GM12878 (cell line): ENCODE results near the gene ILF2. TPM values are rescaled to one million over a fixed set of nuclear protein-coding genes. Genes with fewer than 3 reads are reported as not detected.

Source experiments
- ATAC-seq: fragments of 200-7000 bp; cut with Tn5 transposase; 3 replicates; pipeline ENCODE4 v1.9.1; 2020; ENCODE audit warnings: mild to moderate bottlenecking, moderate library complexity
- BruUV-seq: library from RNA; stranded (reverse); fragments of 400-500 nt; replicated peaks from 2 replicates; lab custom pipeline; 2021; lab: Mats Ljungman, UMichigan
- CTCF ChIA-PET: fragments of 300-600 bp; sonication (Branson Sonifier 250); formaldehyde crosslinking; extraction: SDS; loops from one replicate; lab custom pipeline; 2021; ENCODE audit warnings: inconsistent platforms; lab: Yijun Ruan, JAX
- POLR2A ChIA-PET: fragments of 350-600 bp; formaldehyde crosslinking; extraction: SDS; loops from one replicate; lab custom pipeline; 2021; ENCODE audit warnings: inconsistent platforms; lab: Charles Lee
- RAD21 ChIA-PET: fragments of 300-600 bp; sonication (Branson Sonifier 250); formaldehyde crosslinking; loops from one replicate; lab custom pipeline; 2023; ENCODE audit warnings: antibody characterized with exemption; ENCODE audit not compliant: unreplicated experiment; lab: Charles Lee
- SMC1A ChIA-PET: fragments of 300-600 bp; sonication (Branson Sonifier 250); formaldehyde crosslinking; loops from one replicate; lab custom pipeline; 2023; ENCODE audit not compliant: unreplicated experiment, uncharacterized antibody; lab: Charles Lee
- DNase-seq: peaks from one replicate; pipeline ENCODE4 v3.0.0-alpha.2; 2011; ENCODE audit warnings: low read depth, low spot score
- FAIRE-seq: peaks from 3 replicates; lab custom pipeline; 2011; peaks lifted over from hg19 to GRCh38; lab: Jason Lieb, UNC
- H2AFZ ChIP-seq: 2 replicates; pipeline ENCODE4 v1.6.0; 2011; ENCODE audit warnings: low read depth, low read length, control low read depth; ENCODE audit not compliant: control insufficient read depth
- H3K27ac ChIP-seq: 2 replicates; pipeline ENCODE4 v1.5.1; 2011; ENCODE audit warnings: control low read depth; ENCODE audit not compliant: control insufficient read depth, insufficient read depth
- H3K27me3 ChIP-seq, 2 experiments: replicated peaks in 1 of 2; 2 replicates each; pipeline versions ENCODE4 v1.6.0 to v1.6.1; 2011; ENCODE audit warnings: low read length in 1 of 2; ENCODE audit not compliant: control insufficient read depth in 2 of 2, insufficient read depth in 2 of 2
- H3K36me3 ChIP-seq, 2 experiments: 2 replicates each; pipeline ENCODE4 v1.5.1; 2011; ENCODE audit warnings: low read length in 1 of 2; ENCODE audit not compliant: control insufficient read depth in 2 of 2, insufficient read depth in 2 of 2
- H3K4me1 ChIP-seq: 2 replicates; pipeline ENCODE4 v1.6.1; 2011; ENCODE audit warnings: mild to moderate bottlenecking, low read length, moderate library complexity, mixed read lengths; ENCODE audit not compliant: control insufficient read depth, insufficient read depth
- H3K4me2 ChIP-seq: 2 replicates; pipeline ENCODE4 v1.6.0; 2011; ENCODE audit warnings: control low read depth; ENCODE audit not compliant: control insufficient read depth, insufficient read depth
- H3K4me3 ChIP-seq: fragments of 200-600 bp; sonication (generic); 2 replicates; pipeline ENCODE4 v1.5.1; 2016
- H3K79me2 ChIP-seq: 2 replicates; pipeline ENCODE4 v1.6.0; 2011; ENCODE audit warnings: low read length; ENCODE audit not compliant: control insufficient read depth, insufficient read depth
- H3K9ac ChIP-seq: 2 replicates; pipeline ENCODE4 v1.8.0; 2011; ENCODE audit warnings: low read length, control low read depth, mixed read lengths; ENCODE audit not compliant: control insufficient read depth, insufficient read depth
- H3K9me3 ChIP-seq: replicated peaks from 3 replicates; pipeline ENCODE4 v1.5.1; 2011; ENCODE audit warnings: mild to moderate bottlenecking, low read length; ENCODE audit not compliant: control insufficient read depth, insufficient read depth
- H4K20me1 ChIP-seq: 2 replicates; pipeline ENCODE4 v1.6.0; 2011; ENCODE audit not compliant: control insufficient read depth, insufficient read depth
- BCL11A ChIP-seq: IDR thresholded peaks from 2 replicates; pipeline ENCODE4 v1.6.1; 2011; ENCODE audit warnings: low read depth, low read length
- CHD1 ChIP-seq: IDR thresholded peaks from 2 replicates; pipeline ENCODE4 v1.6.1; 2012; ENCODE audit warnings: low read depth, low read length, improper control_type of control experiment
- FOXK2 ChIP-seq: fragments of 450-650 bp; IDR thresholded peaks from 2 replicates; pipeline ENCODE4 v1.6.1; 2017; ENCODE audit warnings: mild to moderate bottlenecking, moderate library complexity
- IKZF2 ChIP-seq, 2 experiments: fragments of 450-650 bp; IDR thresholded peaks; 2 replicates each; pipeline ENCODE4 v1.6.1; 2017; ENCODE audit warnings: mild to moderate bottlenecking in 2 of 2, moderate library complexity in 2 of 2
- POU2F2 ChIP-seq: IDR thresholded peaks from 3 replicates; pipeline ENCODE4 v1.6.1; 2011; ENCODE audit warnings: low read depth, mild to moderate bottlenecking, low read length, borderline replicate concordance
- RB1 ChIP-seq: fragments of 450-650 bp; formaldehyde crosslinking; IDR thresholded peaks from 2 replicates; pipeline ENCODE4 v1.6.1; 2017; ENCODE audit warnings: mild to moderate bottlenecking, borderline replicate concordance
- RELA ChIP-seq: fragments of 450-650 bp; IDR thresholded peaks from 2 replicates; pipeline ENCODE4 v1.8.0; 2014; ENCODE audit warnings: borderline replicate concordance; ENCODE audit not compliant: partially characterized antibody
- SP1 ChIP-seq: IDR thresholded peaks from one replicate; pipeline ENCODE4 v1.6.1; 2011; ENCODE audit warnings: low read depth, low read length
- WGBS: methylation state at CpG from one replicate; pipeline ENCODE4 v1.1.6; 2016; ENCODE audit warnings: low lambda C conversion rate; ENCODE audit not compliant: insufficient replicate concordance, insufficient coverage; ENCODE audit errors: missing lambda C conversion rate; 5-methylcytosine and 5-hydroxymethylcytosine counted together
- in situ Hi-C: fragments of 300-500 bp; cut with MboI; formaldehyde crosslinking; loops from 9 replicates; pipeline ENCODE4 v1.14.3; 2018; ENCODE audit warnings: mixed read lengths
- intact Hi-C: fragments of 100-400 bp; cut with micrococcal nuclease; formaldehyde crosslinking; loops from one replicate; pipeline ENCODE4 v1.14.2; 2022; ENCODE audit not compliant: unreplicated experiment
- polyA plus RNA-seq, 11 experiments: library from polyadenylated mRNA; depleted of rRNA in 4 of 11; unstranded in 6 of 11; stranded (reverse) in 5 of 11; fragments of >200 nt; fragmentation: Nextera tagmentation in 4 of 11; fragmentation: Illumina TruSeq in 1 of 11; extraction: Ambion mirVana in 4 of 11; extraction: Trizol in 1 of 11; gene quantifications; 1 replicate in 1 of 11; 2 replicates in 10 of 11; pipeline versions ENCODE4 v1.2.1 to v1.2.3, GENCODE V29; 2011 to 2016; ENCODE audit warnings: inconsistent platforms in 2 of 11, missing spikeins in 2 of 11, low read depth in 1 of 11
- total RNA-seq, 4 experiments: library from RNA; depleted of rRNA in 3 of 4; stranded (reverse); fragments of >200 nt in 3 of 4; fragmentation: Illumina TruSeq in 1 of 4; extraction: Trizol in 1 of 4; gene quantifications; 2 replicates each; pipeline versions ENCODE4 v1.2.1 to v1.2.3, GENCODE V29; 2013 to 2021
- TF ChIP-seq, protein P1 (sequence below): IDR thresholded peaks from 2 replicates; pipeline ENCODE4 v1.6.1; 2012; ENCODE audit warnings: low read depth, low read length, improper control_type of control experiment
- TF ChIP-seq, protein P2 (sequence below): fragments of 450-650 bp; IDR thresholded peaks from 2 replicates; pipeline ENCODE4 v1.6.1; 2017; ENCODE audit warnings: mild to moderate bottlenecking, low read depth, inconsistent platforms; ENCODE audit not compliant: poor library complexity, severe bottlenecking

The ILF2 gene
- total and polyA plus RNA-seq, 10 of the 15 experiments (the other 5 are each of a cell fraction or from before 2014, with no cell fraction given), result 261 to 520 (median 449) TPM

GRCh38 chr1:153643100-153643499 lies 27.7 kb downstream of the ILF2 start:
- peaks cover 2% of the 10 kb centered on the region for H3K79me2 ChIP-seq
- CTCF ChIA-PET, result interaction anchor here (0.6 to 3.8 kb wide), 8 partner anchors 10 to 154 kb away, joined by 3 to 20 read pairs (median 6); partner anchors contain the start of gene S100A13
- H3K36me3 ChIP-seq, result peaks cover 16 to 55% of the 10 kb centered on the region in 2 experiments
- no peak overlapping the region for H3K4me2 ChIP-seq
- no peak overlapping the region for H3K27ac ChIP-seq
- RAD21 ChIA-PET, result interaction anchor here (0.9 to 1.4 kb wide), 3 partner anchors 9 to 71 kb away, joined by 4 to 6 read pairs (median 4); partner anchors contain the start of gene CHTOP
- H2AFZ ChIP-seq, result no peak overlapping the region
- H3K9me3 ChIP-seq, result no peaks in the 10 kb centered on the region
- WGBS, result 93% methylated on average over 11 of the region's 11 CpGs
- no peak overlapping the region for H3K9ac ChIP-seq
- no peaks in the 10 kb centered on the region for H4K20me1 ChIP-seq
- no TSS peak for BruUV-seq
- DNase-seq (no peak), FAIRE-seq (no peak), ATAC-seq (no peak)
- no peaks in the 10 kb centered on the region for H3K27me3 ChIP-seq
- in situ Hi-C loops, result no loop called here
- no peak overlapping the region for H3K4me3 ChIP-seq
- POLR2A ChIA-PET, result interaction anchor here (0.7 to 6.7 kb wide), 4 partner anchors 9 to 320 kb away, joined by 3 to 35 read pairs (median 4); partner anchors contain the start of genes CHTOP and SLC39A1
- no peaks in the 10 kb centered on the region for H3K4me1 ChIP-seq
- SMC1A ChIA-PET, result interaction anchor here (0.7 to 2.1 kb wide), 6 partner anchors 9 to 70 kb away, joined by 3 to 13 read pairs (median 4); partner anchors contain the start of genes CHTOP and ILF2
- TF ChIP-seq, protein P1, sequence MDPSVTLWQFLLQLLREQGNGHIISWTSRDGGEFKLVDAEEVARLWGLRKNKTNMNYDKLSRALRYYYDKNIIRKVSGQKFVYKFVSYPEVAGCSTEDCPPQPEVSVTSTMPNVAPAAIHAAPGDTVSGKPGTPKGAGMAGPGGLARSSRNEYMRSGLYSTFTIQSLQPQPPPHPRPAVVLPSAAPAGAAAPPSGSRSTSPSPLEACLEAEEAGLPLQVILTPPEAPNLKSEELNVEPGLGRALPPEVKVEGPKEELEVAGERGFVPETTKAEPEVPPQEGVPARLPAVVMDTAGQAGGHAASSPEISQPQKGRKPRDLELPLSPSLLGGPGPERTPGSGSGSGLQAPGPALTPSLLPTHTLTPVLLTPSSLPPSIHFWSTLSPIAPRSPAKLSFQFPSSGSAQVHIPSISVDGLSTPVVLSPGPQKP, result no peak
- TF ChIP-seq SP1, result no peak
- intact Hi-C loops, result no loop called here

DNA sequence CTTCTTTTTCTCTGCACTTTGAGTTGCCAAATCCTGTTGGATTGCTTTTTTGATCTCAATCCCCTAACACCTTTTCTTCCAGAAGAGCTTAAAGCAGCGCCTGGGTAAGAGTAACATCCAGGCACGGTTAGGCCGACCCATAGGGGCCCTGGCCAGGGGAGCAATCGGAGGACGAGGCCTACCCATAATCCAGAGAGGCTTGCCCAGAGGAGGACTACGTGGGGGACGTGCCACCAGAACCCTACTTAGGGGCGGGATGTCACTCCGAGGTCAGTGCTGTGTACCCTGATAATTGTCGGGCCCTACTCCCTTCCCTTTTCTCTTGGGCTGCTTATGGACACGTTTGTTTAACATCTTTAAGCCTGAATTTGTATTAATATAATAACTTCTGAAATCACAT lies 28.6 kb downstream of the ILF2 start:
- DNase-seq (no peak), FAIRE-seq (no peak), ATAC-seq (no peak)
- ChIA-PET CTCF (interaction anchor here (2.2 to 3.8 kb wide), 2 partner anchors 70 to 109 kb away, joined by 9 to 20 read pairs; no protein-coding TSS in a partner anchor), POLR2A (interaction anchor here (0.6 to 6.7 kb wide), 2 partner anchors 8 to 10 kb away, joined by 5 to 35 read pairs; partner anchors contain the start of gene CHTOP), SMC1A (interaction anchor here (0.6 to 1.6 kb wide), 3 partner anchors 12 to 236 kb away, joined by 3 to 9 read pairs (median 3); no protein-coding TSS in a partner anchor), RAD21 (interaction anchor here (1.3 kb wide), 1 partner anchor 70 kb away, joined by 6 read pairs; no protein-coding TSS in a partner anchor)
- in situ Hi-C loops, result no loop called here
- Histone ChIP-seq H3K9ac (no peak overlapping the region), H3K9me3 (no peaks in the 10 kb centered on the region), H3K27ac (no peak overlapping the region), H3K79me2 (peaks cover 4% of the 10 kb centered on the region), H4K20me1 (no peaks in the 10 kb centered on the region), H3K36me3 (peaks cover 13 to 62% of the 10 kb centered on the region in 2 experiments), H3K4me1 (no peaks in the 10 kb centered on the region), H3K4me2 (no peak overlapping the region), H3K27me3 (no peaks in the 10 kb centered on the region), H2AFZ (no peak overlapping the region), H3K4me3 (no peak overlapping the region)
- no TSS peak for BruUV-seq
- 88% methylated on average over 11 of the region's 11 CpGs for WGBS
- intact Hi-C loops, result no loop called here
- TF ChIP-seq RB1 (no peak), IKZF2 (IDR thresholded peaks at IDR 0.05) (no peak), BCL11A (no peak), POU2F2 (no peak), FOXK2 (no peak), CHD1 (no peak), RELA (no peak)
- TF ChIP-seq, protein P2, sequence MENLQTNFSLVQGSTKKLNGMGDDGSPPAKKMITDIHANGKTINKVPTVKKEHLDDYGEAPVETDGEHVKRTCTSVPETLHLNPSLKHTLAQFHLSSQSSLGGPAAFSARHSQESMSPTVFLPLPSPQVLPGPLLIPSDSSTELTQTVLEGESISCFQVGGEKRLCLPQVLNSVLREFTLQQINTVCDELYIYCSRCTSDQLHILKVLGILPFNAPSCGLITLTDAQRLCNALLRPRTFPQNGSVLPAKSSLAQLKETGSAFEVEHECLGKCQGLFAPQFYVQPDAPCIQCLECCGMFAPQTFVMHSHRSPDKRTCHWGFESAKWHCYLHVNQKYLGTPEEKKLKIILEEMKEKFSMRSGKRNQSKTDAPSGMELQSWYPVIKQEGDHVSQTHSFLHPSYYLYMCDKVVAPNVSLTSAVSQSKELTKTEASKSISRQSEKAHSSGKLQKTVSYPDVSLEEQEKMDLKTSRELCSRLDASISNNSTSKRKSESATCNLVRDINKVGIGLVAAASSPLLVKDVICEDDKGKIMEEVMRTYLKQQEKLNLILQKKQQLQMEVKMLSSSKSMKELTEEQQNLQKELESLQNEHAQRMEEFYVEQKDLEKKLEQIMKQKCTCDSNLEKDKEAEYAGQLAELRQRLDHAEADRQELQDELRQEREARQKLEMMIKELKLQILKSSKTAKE, result no peak
